ENCODE data around the gene CLEC7A.

- TF ChIP-seq POLR2A (IDR thresholded peaks at IDR 0.05), result no peak
- TF ChIP-seq, protein P1, sequence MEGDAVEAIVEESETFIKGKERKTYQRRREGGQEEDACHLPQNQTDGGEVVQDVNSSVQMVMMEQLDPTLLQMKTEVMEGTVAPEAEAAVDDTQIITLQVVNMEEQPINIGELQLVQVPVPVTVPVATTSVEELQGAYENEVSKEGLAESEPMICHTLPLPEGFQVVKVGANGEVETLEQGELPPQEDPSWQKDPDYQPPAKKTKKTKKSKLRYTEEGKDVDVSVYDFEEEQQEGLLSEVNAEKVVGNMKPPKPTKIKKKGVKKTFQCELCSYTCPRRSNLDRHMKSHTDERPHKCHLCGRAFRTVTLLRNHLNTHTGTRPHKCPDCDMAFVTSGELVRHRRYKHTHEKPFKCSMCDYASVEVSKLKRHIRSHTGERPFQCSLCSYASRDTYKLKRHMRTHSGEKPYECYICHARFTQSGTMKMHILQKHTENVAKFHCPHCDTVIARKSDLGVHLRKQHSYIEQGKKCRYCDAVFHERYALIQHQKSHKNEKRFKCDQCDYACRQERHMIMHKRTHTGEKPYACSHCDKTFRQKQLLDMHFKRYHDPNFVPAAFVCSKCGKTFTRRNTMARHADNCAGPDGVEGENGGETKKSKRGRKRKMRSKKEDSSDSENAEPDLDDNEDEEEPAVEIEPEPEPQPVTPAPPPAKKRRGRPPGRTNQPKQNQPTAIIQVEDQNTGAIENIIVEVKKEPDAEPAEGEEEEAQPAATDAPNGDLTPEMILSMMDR (IDR thresholded peaks at IDR 0.05), result no peak
These were observed 61.4 kb downstream of the CLEC7A start for GRCh38 chr12:10068644-10069043.

Data from prostate gland (tissue), 2 donors.